22Rv1 (cell line): ENCODE data around the gene TMEM221.

Source experiments
- CTCF ChIP-seq: fragments of 450-650 bp; IDR thresholded peaks from 2 replicates; pipeline ENCODE4 v1.5.1; 2017; ENCODE audit warnings: mild to moderate bottlenecking
- ZFX ChIP-seq: fragments of 450-650 bp; IDR thresholded peaks from 2 replicates; pipeline ENCODE4 v1.6.1; 2017; ENCODE audit warnings: antibody characterized with exemption, borderline replicate concordance

- no peak for TF ChIP-seq CTCF
- TF ChIP-seq ZFX: no peak
Measured at GRCh38 chr19:17415121-17415520, 33.3 kb downstream of the TMEM221 start.
